Measurements from ENCODE around the gene BMAL1. TPM values are rescaled to one million over a fixed set of nuclear protein-coding genes. Genes with fewer than 3 reads are reported as not detected.

Gene BMAL1
- total and polyA plus RNA-seq, 2 donors from 2014 or later: 9.2 to 20.6 TPM

GRCh38 chr11:13298765-13299164 lies 21.2 kb downstream of the BMAL1 start:
- Histone ChIP-seq H3K27ac (ENCODE audit: low read depth in 2 of 2, low read length in 2 of 2) (no peak overlapping the region), H3K36me3 (ENCODE audit: control insufficient read depth in 2 of 3, insufficient read depth in 3 of 3, low read length in 3 of 3) (no peaks in the 10 kb centered on the region), H3K27me3 (ENCODE audit: control insufficient read depth, insufficient read depth, low read length) (no peaks in the 10 kb centered on the region), H3K4me3 (ENCODE audit: low read length in 3 of 3) (no peak overlapping the region), H3K4me1 (ENCODE audit: control insufficient read depth in 2 of 3, insufficient read depth in 2 of 3, low read depth in 1 of 3, low read length in 3 of 3) (peaks cover 0 to 13% (median 5%) of the 10 kb centered on the region in 3 donors), H3K9me3 (ENCODE audit: control insufficient read depth in 2 of 3, insufficient read depth in 1 of 3, low read length in 3 of 3) (no peaks in the 10 kb centered on the region), H3K9ac (ENCODE audit: low read length in 3 of 3) (no peak overlapping the region)
- no peak for FAIRE-seq
- intact Hi-C loops (cut with DNase I): no loop called here
- TF ChIP-seq CTCF (IDR thresholded peaks at IDR 0.05; ENCODE audit: borderline replicate concordance, extremely low read depth, insufficient read depth): no peak
- DNase-seq: no peak

GRCh38 chr11:13301522-13301921 lies 23.9 kb downstream of the BMAL1 start:
- no peak for TF ChIP-seq CTCF (IDR thresholded peaks at IDR 0.05; ENCODE audit: borderline replicate concordance, extremely low read depth, insufficient read depth)
- no peak for FAIRE-seq
- H3K27me3 ChIP-seq (ENCODE audit: control insufficient read depth, insufficient read depth, low read length): no peaks in the 10 kb centered on the region

GRCh38 chr11:13302420-13302958 lies 24.9 kb downstream of the BMAL1 start:
- DNase-seq (no peak), FAIRE-seq (no peak)
- intact Hi-C loops (cut with DNase I): no loop called here
- Histone ChIP-seq H3K4me1 (ENCODE audit: control insufficient read depth in 2 of 3, insufficient read depth in 2 of 3, low read depth in 1 of 3, low read length in 3 of 3) (peaks cover 0 to 9% (median 5%) of the 10 kb centered on the region in 3 donors), H3K27ac (ENCODE audit: low read depth in 2 of 2, low read length in 2 of 2) (no peak overlapping the region), H3K36me3 (ENCODE audit: control insufficient read depth in 2 of 3, insufficient read depth in 3 of 3, low read length in 3 of 3) (no peaks in the 10 kb centered on the region), H3K9ac (ENCODE audit: low read length in 3 of 3) (no peak overlapping the region), H3K9me3 (ENCODE audit: control insufficient read depth in 2 of 3, insufficient read depth in 1 of 3, low read length in 3 of 3) (no peaks in the 10 kb centered on the region), H3K4me3 (ENCODE audit: low read length in 3 of 3) (no peak overlapping the region), H3K27me3 (ENCODE audit: control insufficient read depth, insufficient read depth, low read length) (no peaks in the 10 kb centered on the region)
- TF ChIP-seq CTCF (IDR thresholded peaks at IDR 0.05; ENCODE audit: borderline replicate concordance, extremely low read depth, insufficient read depth): no peak

More at GRCh38 chr11:13301522-13301921, 23.9 kb downstream of the BMAL1 start:
- Histone ChIP-seq H3K9me3 (ENCODE audit: control insufficient read depth in 2 of 3, insufficient read depth in 1 of 3, low read length in 3 of 3) (no peaks in the 10 kb centered on the region), H3K9ac (ENCODE audit: low read length in 3 of 3) (no peak overlapping the region), H3K4me1 (ENCODE audit: control insufficient read depth in 2 of 3, insufficient read depth in 2 of 3, low read depth in 1 of 3, low read length in 3 of 3) (peaks cover 0 to 13% (median 5%) of the 10 kb centered on the region in 3 donors), H3K36me3 (ENCODE audit: control insufficient read depth in 2 of 3, insufficient read depth in 3 of 3, low read length in 3 of 3) (no peaks in the 10 kb centered on the region), H3K27ac (ENCODE audit: low read depth in 2 of 2, low read length in 2 of 2) (no peak overlapping the region), H3K4me3 (ENCODE audit: low read length in 3 of 3) (no peak overlapping the region)
- DNase-seq: no peak
- intact Hi-C loops (cut with DNase I): no loop called here

Measured in kidney (tissue), 14 donors.